GM12872 (cell line): Measurements from ENCODE around the gene ANO1.

Source experiments
- CTCF ChIP-seq: IDR thresholded peaks from 3 replicates; pipeline ENCODE4 v1.5.1; 2011; ENCODE audit warnings: low read depth, mild to moderate bottlenecking, low read length, moderate library complexity; ENCODE audit not compliant: insufficient read depth

The ANO1 gene

DNA sequence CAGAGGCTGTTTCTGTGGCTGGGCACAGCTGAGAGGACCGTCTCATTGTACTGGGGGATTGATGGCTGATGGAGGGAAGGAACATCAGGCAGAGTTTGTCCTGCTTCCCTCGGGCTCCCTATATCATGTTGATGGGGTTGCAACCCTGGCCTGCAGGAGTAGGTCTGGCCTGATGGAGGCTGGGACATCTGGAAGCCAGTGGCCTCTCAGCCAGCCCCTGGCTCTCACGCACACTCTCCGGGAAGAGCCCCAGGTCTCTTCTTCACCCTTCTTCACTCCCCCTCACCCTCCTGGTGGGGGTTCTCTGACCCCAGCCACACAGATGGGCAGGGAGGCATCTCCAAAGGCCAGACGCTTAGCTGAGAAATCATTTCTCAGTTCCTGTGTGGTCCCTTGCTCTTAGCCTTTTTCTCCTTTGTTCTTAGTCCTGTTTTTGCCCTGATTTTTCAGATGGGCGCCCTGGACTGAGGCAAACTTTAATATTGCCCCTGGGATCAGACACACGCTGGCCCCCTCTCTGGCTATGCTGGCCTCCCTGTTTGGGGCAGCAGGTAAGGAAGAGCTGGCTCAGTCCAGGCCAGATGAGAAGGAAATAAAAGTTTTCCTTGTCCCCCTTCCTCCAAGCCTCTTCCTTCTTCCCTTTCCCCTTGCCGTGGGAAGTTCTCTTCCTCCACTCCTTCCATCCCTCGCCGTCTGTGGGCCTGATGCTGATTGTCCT lies 13.9 kb upstream of the ANO1 start:
- no peak for TF ChIP-seq CTCF

GRCh38 chr11:70064726-70065317 lies 13.3 kb upstream of the ANO1 start:
- TF ChIP-seq CTCF, result no peak

DNA sequence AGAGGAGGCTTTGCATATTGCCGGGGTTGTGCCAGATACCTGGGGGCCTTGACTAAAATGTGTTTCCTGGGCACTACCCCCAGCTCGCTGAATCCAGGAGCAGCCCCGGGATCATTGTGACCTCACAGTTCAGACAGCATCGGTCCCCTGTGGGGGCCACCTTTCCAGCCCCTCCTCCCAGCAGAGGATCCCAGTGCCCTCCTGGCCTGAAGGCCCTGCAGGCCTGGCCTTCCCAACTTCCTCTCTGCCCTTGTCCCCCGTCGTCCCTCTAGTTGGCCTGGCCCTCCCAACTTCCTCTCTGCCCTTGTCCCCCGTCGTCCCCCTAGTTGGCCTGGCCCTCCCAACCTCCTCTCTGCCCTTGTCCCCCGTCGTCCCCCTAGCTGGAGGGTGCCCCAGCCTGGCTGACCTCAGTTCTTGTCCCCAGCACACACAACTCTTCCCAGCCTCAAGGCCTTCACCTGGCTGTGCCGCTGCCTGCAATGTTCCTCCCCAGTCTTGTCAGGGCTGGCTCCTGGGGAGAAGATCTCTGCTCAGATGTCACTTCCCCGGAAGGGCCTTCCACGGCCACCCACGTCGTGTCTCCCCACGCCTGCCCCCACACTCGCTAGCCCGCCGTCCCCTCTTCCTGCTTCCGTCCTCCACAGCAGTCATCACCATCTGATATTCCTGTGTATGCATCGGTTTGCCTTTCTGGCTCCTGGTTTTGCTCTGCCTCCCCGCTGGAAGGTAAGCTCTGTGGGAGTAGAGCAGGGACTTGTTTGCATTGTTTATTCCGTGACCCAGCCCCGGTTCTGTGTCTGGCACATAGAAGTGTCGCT lies 12.6 kb upstream of the ANO1 start:
- TF ChIP-seq CTCF, result no peak

DNA sequence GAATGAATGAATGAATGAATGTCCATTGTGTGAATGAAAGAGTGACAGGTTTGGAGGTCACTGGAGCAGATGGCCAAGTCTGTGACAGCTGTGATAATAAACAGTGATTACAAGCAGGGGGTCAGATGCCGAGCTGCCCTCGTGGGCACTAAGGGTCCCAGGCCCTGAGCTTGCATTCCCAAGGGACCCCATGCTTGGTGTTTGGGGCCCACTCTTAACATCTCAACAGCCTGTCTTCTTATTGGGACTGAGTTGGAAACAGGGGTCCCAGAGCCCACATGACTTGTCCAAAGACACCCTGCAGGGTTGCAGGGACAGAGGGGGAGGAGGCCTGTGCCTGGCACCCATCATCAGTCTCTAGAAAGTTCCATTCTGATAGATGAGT lies 12.0 kb upstream of the ANO1 start:
- TF ChIP-seq CTCF, result no peak

- TF ChIP-seq CTCF, result no peak
Measured at GRCh38 chr11:70066628-70067027, 11.5 kb upstream of the ANO1 start.

- no peak for TF ChIP-seq CTCF
Measured at GRCh38 chr11:70067036-70067435, 11.1 kb upstream of the ANO1 start.

- TF ChIP-seq CTCF, result no peak
Measured at GRCh38 chr11:70067591-70068341, 10.4 kb upstream of the ANO1 start.
